Measurements from ENCODE around the gene MICAL3.

Gene MICAL3

GRCh38 chr22:17743661-17744411, 280.5 kb downstream of the MICAL3 start:
- DNase-seq = no peak

- peak; percentile 52 for DNase-seq
Observed at GRCh38 chr22:17742527-17742902, 281.8 kb downstream of the MICAL3 start.

GRCh38 chr22:17741866-17742526, 282.4 kb downstream of the MICAL3 start:
- no peak for DNase-seq

- DNase-seq = no peak
Observed at GRCh38 chr22:17739196-17739975, 285.0 kb downstream of the MICAL3 start.

- no peak for DNase-seq
Observed at GRCh38 chr22:17738386-17739128, 285.8 kb downstream of the MICAL3 start.

Measured in central memory CD4-positive, alpha-beta T cell (primary cell).